DMS79 treated with DMSO at 0.1 percent for 48 hours (cell line): Measurements from ENCODE around the gene MFN2.
"Not testable (repeated sequence)": the region's sequence is repeated elsewhere in the genome, so short reads cannot be mapped to it uniquely, and the experiment has no call there.

ENCODE experiments used
- DNase-seq: peaks from one replicate; lab custom pipeline; 2025; lab: John Stamatoyannopoulos, UW

Gene MFN2

GRCh38 chr1:11999236-11999635 lies 19.0 kb downstream of the MFN2 start:
- no peak for DNase-seq

GRCh38 chr1:12001249-12001917 lies 21.1 kb downstream of the MFN2 start:
- DNase-seq, result no peak

- DNase-seq, result no peak
Measured at GRCh38 chr1:12001996-12002493, 21.8 kb downstream of the MFN2 start.

GRCh38 chr1:12003762-12004161 lies 23.5 kb downstream of the MFN2 start:
- DNase-seq, result no peak

GRCh38 chr1:12005488-12006166 lies 25.4 kb downstream of the MFN2 start:
- no peak for DNase-seq

- DNase-seq, result no peak
Measured at GRCh38 chr1:12006167-12006921, 26.1 kb downstream of the MFN2 start.

GRCh38 chr1:12007204-12007603 lies 27.0 kb downstream of the MFN2 start:
- DNase-seq, result no peak

- not testable (repeated sequence) for DNase-seq
Measured at GRCh38 chr1:12008355-12008754, 28.1 kb downstream of the MFN2 start.

- no peak for DNase-seq
Measured at GRCh38 chr1:12009318-12009947, 29.2 kb downstream of the MFN2 start.

GRCh38 chr1:12010746-12011570 lies 30.7 kb downstream of the MFN2 start:
- no peak for DNase-seq

- no peak for DNase-seq
Measured at GRCh38 chr1:12011998-12012397, 31.8 kb downstream of the MFN2 start.

GRCh38 chr1:12012560-12013316 lies 32.5 kb downstream of the MFN2 start:
- no peak for DNase-seq

GRCh38 chr1:12014141-12014991 lies 34.1 kb downstream of the MFN2 start:
- DNase-seq, result peak; percentile 73

GRCh38 chr1:12015001-12015491 lies 34.8 kb downstream of the MFN2 start:
- no peak for DNase-seq

GRCh38 chr1:12015499-12015898 lies 35.3 kb downstream of the MFN2 start:
- no peak for DNase-seq

- DNase-seq, result no peak
Measured at GRCh38 chr1:12016182-12016581, 35.9 kb downstream of the MFN2 start.

- DNase-seq, result no peak
Measured at GRCh38 chr1:12019858-12020509, 39.7 kb downstream of the MFN2 start.

- DNase-seq, result no peak
Measured at GRCh38 chr1:12021616-12022015, 41.4 kb downstream of the MFN2 start.

- DNase-seq, result no peak
Measured at GRCh38 chr1:12022036-12022435, 41.8 kb downstream of the MFN2 start.
